GM06990 (cell line): Measurements from ENCODE around the gene CCDC47.

Experiments used
- DNase-seq: peaks from one replicate; pipeline ENCODE4 v3.0.0-alpha.2; 2011; ENCODE audit not compliant: insufficient read length; ENCODE audit errors: extremely low read depth
- H3K27me3 ChIP-seq: replicated peaks from 2 replicates; pipeline ENCODE4 v1.6.0; 2011; ENCODE audit warnings: low read length; ENCODE audit not compliant: control insufficient read depth, insufficient read depth
- H3K36me3 ChIP-seq: 2 replicates; pipeline ENCODE4 v1.5.1; 2011; ENCODE audit warnings: low read length; ENCODE audit not compliant: control insufficient read depth, insufficient read depth
- H3K4me3 ChIP-seq: replicated peaks from 2 replicates; pipeline ENCODE4 v1.5.1; 2011; ENCODE audit warnings: low read depth, mild to moderate bottlenecking, control low read depth, low read length
- TF ChIP-seq, protein P1 (sequence below): IDR thresholded peaks from 2 replicates; pipeline ENCODE4 v1.5.1; 2011; ENCODE audit warnings: low read length, control low read depth, mild to moderate bottlenecking, inconsistent platforms; ENCODE audit not compliant: insufficient read depth, poor library complexity, severe bottlenecking

Gene CCDC47

DNA sequence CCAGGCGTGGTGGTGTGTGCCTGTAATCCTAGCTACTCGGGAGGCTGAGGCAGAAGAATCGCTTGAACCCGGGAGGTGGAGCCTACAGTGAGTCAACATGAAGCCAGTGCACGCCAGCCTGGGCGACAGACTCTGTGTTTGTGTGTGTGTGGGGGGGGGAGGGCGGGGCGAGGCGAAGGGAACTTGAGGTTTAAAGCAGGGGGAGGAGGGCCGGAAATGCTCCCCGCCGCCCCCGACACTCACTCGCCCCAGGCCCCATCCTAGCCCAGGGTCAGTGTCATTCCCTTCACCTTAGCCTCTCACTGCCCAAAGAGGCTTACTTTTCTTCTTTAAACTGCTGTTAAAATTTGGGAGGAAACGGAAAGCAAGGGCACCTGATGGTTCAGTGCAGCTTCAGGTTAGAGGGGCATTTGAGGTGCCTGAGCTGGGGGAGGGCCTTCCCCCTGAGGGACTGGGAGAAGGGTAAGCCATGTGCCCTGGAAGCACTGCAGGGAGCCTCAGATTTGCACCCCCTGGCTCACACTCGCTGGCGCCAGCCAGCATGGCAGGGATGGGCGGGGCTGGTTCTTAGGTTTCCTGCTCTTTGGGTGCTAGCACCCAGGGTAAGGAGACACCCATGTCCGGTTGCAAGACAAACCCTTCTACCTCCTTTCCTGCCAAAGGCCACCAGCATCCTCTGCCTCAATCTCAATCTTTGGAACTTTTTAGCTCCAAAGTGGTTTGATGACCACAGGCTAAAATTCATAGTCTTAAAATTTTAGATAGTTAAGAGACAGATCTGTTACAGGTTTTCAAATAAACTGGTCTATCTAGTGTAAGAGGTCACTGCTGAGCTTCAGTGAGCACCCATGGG, 71.3 kb downstream of the CCDC47 start:
- Histone ChIP-seq H3K27me3 (no peaks in the 10 kb centered on the region), H3K36me3 (peaks cover 26% of the 10 kb centered on the region), H3K4me3 (peak overlapping the region; percentile 69)
- DNase-seq, result peak; percentile 77
- TF ChIP-seq, protein P1, sequence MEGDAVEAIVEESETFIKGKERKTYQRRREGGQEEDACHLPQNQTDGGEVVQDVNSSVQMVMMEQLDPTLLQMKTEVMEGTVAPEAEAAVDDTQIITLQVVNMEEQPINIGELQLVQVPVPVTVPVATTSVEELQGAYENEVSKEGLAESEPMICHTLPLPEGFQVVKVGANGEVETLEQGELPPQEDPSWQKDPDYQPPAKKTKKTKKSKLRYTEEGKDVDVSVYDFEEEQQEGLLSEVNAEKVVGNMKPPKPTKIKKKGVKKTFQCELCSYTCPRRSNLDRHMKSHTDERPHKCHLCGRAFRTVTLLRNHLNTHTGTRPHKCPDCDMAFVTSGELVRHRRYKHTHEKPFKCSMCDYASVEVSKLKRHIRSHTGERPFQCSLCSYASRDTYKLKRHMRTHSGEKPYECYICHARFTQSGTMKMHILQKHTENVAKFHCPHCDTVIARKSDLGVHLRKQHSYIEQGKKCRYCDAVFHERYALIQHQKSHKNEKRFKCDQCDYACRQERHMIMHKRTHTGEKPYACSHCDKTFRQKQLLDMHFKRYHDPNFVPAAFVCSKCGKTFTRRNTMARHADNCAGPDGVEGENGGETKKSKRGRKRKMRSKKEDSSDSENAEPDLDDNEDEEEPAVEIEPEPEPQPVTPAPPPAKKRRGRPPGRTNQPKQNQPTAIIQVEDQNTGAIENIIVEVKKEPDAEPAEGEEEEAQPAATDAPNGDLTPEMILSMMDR, result no peak

- Histone ChIP-seq H3K4me3 (peak overlapping the region; percentile 69), H3K36me3 (peaks cover 27% of the 10 kb centered on the region), H3K27me3 (no peaks in the 10 kb centered on the region)
- TF ChIP-seq, protein P1, result no peak
- peak; percentile 53 for DNase-seq
Observed at GRCh38 chr17:63701456-63701820, 72.0 kb downstream of the CCDC47 start.

DNA sequence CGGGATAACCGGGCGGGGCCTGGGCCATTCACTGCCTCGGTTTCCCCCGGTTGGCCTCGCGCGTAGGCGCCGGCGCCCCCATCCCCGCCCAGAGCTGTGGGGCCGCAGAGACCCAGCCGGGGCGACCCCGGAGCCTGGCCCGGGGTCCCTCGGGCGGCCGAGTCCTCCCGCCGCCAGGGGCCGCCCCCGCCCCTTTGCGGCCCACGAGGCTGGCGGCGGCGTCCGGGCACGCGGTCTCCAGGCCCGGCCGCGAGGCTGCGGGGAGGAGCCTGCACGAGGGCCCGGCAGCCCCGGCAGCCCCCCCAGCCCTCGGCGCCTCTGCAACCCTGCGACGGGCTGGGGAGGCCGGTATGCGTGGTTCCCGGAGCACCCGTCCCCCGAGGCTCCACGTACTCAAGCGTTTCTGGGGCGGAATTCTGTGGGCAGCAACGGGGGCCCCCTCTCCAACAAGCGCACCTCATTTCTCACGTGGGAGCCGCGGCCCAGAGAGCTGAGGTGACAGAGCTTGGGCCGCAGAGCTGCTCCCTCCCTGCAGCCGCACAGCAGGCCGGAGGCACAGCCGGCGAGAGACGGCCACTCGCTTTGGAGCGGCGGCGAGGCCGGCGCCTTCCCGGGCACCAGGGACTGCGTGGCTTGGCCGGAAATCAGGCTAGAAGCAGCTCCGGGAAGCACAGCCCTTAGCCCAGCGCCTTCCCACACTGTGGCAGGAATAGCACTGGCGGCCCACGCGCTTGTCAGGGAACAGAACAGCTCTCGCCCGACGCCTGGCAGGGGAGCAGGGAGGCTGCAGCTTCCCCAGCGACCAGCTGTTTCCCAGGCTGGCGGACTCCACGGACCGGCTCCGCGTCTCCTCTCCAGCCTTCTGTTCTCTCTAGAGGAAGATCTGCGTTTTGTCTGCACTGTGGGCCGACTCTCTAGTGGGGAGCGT, 72.6 kb downstream of the CCDC47 start:
- peaks cover 29% of the 10 kb centered on the region for H3K36me3 ChIP-seq
- H3K4me3 ChIP-seq, result peak overlapping the region; percentile 69
- H3K27me3 ChIP-seq, result no peaks in the 10 kb centered on the region
- DNase-seq, result peak; percentile 78
- TF ChIP-seq, protein P1, result no peak

DNA sequence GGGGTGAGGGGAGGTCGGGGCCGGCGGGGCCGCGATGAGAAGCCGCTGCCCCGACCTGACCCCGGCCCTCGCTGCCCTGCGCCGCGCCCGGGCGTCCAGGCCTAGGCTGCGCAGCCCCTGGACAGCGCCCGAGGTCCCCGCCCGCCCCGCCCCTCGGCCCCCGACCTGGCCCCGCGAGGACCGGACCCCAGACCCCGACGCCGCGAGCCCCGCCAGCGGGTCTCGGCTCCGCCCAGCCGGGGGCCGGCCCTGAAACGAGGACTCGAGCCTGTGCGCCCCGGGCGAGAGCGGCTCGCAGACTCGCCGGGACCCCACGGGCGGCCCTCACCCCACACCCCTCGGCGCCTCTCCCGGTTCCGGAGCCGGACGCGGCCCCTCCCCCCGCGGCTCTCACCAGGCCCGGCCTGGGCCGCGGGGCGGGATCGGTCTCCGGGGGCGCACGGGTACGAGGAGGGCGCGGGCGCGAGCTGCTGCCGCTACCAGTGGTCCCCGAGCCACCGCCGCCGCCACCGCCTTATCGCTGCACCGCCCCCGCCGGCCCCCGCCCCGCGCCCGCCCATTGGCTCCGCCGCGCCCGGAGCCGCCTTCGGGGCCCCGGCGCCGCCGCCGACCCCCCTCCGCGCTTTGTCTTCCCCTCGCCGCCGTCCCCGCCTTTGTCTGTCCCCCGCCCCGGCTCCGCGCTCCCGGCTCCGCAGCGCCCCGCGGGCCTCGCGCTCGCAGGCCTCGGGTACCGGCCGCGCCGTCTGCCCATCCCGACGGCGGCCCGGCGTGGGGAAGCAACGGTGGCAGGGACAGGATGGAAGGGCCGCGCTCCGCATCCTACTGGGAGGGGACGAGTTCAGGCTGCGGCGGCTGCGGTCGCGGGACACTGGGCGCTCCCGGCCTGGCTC, 73.5 kb downstream of the CCDC47 start, which contains the start of gene LIMD2:
LIMD2 (minus strand) TSS at position 488 of the 890 bp plus-strand sequence. CDS start 827 bp downstream, outside the sequence.
- peak; percentile 85 for DNase-seq
- peak within 1 kb of the TSS; percentile 91 for H3K4me3 ChIP-seq
- H3K27me3 ChIP-seq, result no peaks in the 10 kb centered on the region
- H3K36me3 ChIP-seq, result peaks cover 25% of the 10 kb centered on the region
- TF ChIP-seq, protein P1, result no peak
